Ovary (tissue), 10 donors: Measurements from ENCODE around the gene ACTL7B. TPM values are rescaled to one million over a fixed set of nuclear protein-coding genes. Genes with fewer than 3 reads are reported as not detected.

ENCODE experiments used
- DNase-seq, 5 donors: peaks; one replicate each; pipeline ENCODE4 v3.0.0-alpha.2; 2019 to 2020
- H3K27ac ChIP-seq, 2 donors: fragments of 200-600 bp; one replicate each; pipeline versions ENCODE4 v1.5.1 to v1.8.0; 2019 to 2022
- H3K27me3 ChIP-seq: fragments of 200-600 bp; one replicate; pipeline ENCODE4 v1.8.0; 2022
- H3K36me3 ChIP-seq: fragments of 200-600 bp; sonication (generic); one replicate; pipeline ENCODE4 v1.5.1; 2019
- H3K4me1 ChIP-seq: one replicate; pipeline ENCODE4 v1.8.1; 2013; ENCODE audit warnings: mild to moderate bottlenecking, moderate library complexity; ENCODE audit not compliant: insufficient read depth
- H3K4me3 ChIP-seq: fragments of 200-600 bp; sonication (generic); one replicate; pipeline ENCODE4 v1.5.1; 2017
- H3K9me3 ChIP-seq, 2 donors: fragments of 200-600 bp in 1 of 2; sonication (generic) in 1 of 2; one replicate each; pipeline versions ENCODE4 v1.5.1 to v1.8.1; 2013 to 2019; ENCODE audit warnings: mild to moderate bottlenecking in 1 of 2, moderate library complexity in 1 of 2
- EP300 ChIP-seq: sonication (generic); formaldehyde crosslinking; IDR thresholded peaks from one replicate; pipeline ENCODE4 v1.6.1; 2017; ENCODE audit warnings: antibody characterized with exemption
- POLR2A ChIP-seq: fragments of 450-650 bp; IDR thresholded peaks from one replicate; pipeline ENCODE4 v1.6.1; 2017; ENCODE audit warnings: antibody characterized with exemption, mild to moderate bottlenecking, moderate library complexity
- WGBS, 3 donors: extraction: QIAGEN DNeasy Blood & Tissue Kit in 1 of 3; methylation state at CpG; one replicate each; pipeline versions ENCODE4 v1.1.5 to v1.1.7; 2013 to 2017; 5-methylcytosine and 5-hydroxymethylcytosine counted together
- intact Hi-C, 4 donors: fragments of 100-400 bp; cut with DNase I; formaldehyde crosslinking; loops; one replicate each; pipeline versions ENCODE4 v1.11.0 to v1.15.1; 2022 to 2023
- long read RNA-seq, 3 donors: library from polyadenylated mRNA in 2 of 3; unstranded in 2 of 3; transcript quantifications; one replicate each; pipeline ENCODE4 v2.0.0 and lab custom pipeline, GENCODE V29; 2021 to 2026
- polyA plus RNA-seq, 2 donors: library from polyadenylated mRNA; stranded (reverse); fragments of 200-250 nt in 1 of 2; fragments of 350-450 nt in 1 of 2; fragmentation: Illumina TruSeq in 1 of 2; extraction: RNeasy Lipid Tissue Mini Kit (QIAGEN cat#74804) in 1 of 2; gene quantifications; one replicate each; pipeline ENCODE4 v1.2.3, GENCODE V29; 2013 to 2014
- total RNA-seq, 7 donors: library from RNA; depleted of rRNA in 2 of 7; stranded (reverse); fragments of >200 nt in 2 of 7; fragmentation: NEBNext Ultra II Directional in 3 of 7; extraction: Animal tissue kit (Norgen Biotek cat#: 25700) in 3 of 7; gene quantifications; one replicate each; pipeline versions ENCODE4 v1.1.0 to v1.2.4, GENCODE V29; 2016 to 2023
- TF ChIP-seq, protein P1 (sequence below), 3 donors: fragments of 450-650 bp in 2 of 3; fragments of 200-600 bp in 1 of 3; IDR thresholded peaks; one replicate each; pipeline versions ENCODE4 v1.5.1 to v1.8.0; 2016 to 2022; ENCODE audit warnings: antibody characterized with exemption in 3 of 3, mild to moderate bottlenecking in 1 of 3
- donor health status: DM: no; HTN: no; CAD: no; lungs with moderate emphysema.
- donor health status: DM: no; HTN: no; CAD: no.
- donor health status: Bipolar disorder and iron deficiency.
- donor health status: DM: yes; HTN: yes; CAD: no.
- donor health status: DM: no; HTN: no; CAD: no.
- donor health status: DM: yes; HTN: yes; CAD: no.

Gene ACTL7B, protein sequence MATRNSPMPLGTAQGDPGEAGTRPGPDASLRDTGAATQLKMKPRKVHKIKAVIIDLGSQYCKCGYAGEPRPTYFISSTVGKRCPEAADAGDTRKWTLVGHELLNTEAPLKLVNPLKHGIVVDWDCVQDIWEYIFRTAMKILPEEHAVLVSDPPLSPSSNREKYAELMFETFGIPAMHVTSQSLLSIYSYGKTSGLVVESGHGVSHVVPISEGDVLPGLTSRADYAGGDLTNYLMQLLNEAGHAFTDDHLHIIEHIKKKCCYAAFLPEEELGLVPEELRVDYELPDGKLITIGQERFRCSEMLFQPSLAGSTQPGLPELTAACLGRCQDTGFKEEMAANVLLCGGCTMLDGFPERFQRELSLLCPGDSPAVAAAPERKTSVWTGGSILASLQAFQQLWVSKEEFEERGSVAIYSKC
- under 1 TPM in 1 of 7 donors, not detected in 6; 0.15 TPM for total RNA-seq
- polyA plus RNA-seq: under 1 TPM; 0.10 to 0.17 TPM
- long read RNA-seq, donor 1: 0 reads
- long read RNA-seq, donor 2: 0 reads
- long read RNA-seq, donor 3: 0 reads

GRCh38 chr9:108855888-108856287, at the start of gene ACTL7B:
TSS of gene ACTL7B (minus strand) at chr9:108855986. CDS start at chr9:108855930, 56 bp downstream.
- Histone ChIP-seq H3K4me3 (no peak within 1 kb of the TSS), H3K9me3 (no peaks in the 10 kb centered on the region), H3K4me1 (peaks cover 2% of the 10 kb centered on the region), H3K27ac (no peak within 1 kb of the TSS), H3K36me3 (no peaks in the 10 kb centered on the region), H3K27me3 (no peaks in the 10 kb centered on the region)
- DNase-seq: no peak
- intact Hi-C loops: no loop called here
- TF ChIP-seq POLR2A (no peak), EP300 (no peak)
- TF ChIP-seq, protein P1, sequence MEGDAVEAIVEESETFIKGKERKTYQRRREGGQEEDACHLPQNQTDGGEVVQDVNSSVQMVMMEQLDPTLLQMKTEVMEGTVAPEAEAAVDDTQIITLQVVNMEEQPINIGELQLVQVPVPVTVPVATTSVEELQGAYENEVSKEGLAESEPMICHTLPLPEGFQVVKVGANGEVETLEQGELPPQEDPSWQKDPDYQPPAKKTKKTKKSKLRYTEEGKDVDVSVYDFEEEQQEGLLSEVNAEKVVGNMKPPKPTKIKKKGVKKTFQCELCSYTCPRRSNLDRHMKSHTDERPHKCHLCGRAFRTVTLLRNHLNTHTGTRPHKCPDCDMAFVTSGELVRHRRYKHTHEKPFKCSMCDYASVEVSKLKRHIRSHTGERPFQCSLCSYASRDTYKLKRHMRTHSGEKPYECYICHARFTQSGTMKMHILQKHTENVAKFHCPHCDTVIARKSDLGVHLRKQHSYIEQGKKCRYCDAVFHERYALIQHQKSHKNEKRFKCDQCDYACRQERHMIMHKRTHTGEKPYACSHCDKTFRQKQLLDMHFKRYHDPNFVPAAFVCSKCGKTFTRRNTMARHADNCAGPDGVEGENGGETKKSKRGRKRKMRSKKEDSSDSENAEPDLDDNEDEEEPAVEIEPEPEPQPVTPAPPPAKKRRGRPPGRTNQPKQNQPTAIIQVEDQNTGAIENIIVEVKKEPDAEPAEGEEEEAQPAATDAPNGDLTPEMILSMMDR (IDR thresholded peaks at IDR 0.05): no peak
- 80 to 85% (median 85%) methylated on average over 7 of the region's 7 CpGs for WGBS, 3 donors

GRCh38 chr9:108905494-108905893, 49.7 kb upstream of the ACTL7B start:
- Histone ChIP-seq H3K27ac (no peak overlapping the region), H3K36me3 (no peaks in the 10 kb centered on the region), H3K27me3 (no peaks in the 10 kb centered on the region), H3K4me3 (no peak overlapping the region), H3K4me1 (no peaks in the 10 kb centered on the region), H3K9me3 (no peaks in the 10 kb centered on the region)
- TF ChIP-seq, protein P1 (IDR thresholded peaks at IDR 0.05): no peak
- TF ChIP-seq POLR2A (no peak), EP300 (no peak)
- WGBS, 3 donors: 89 to 95% (median 90%) methylated on average over 2 of the region's 2 CpGs
- intact Hi-C loops: no loop called here
- DNase-seq: no peak

GRCh38 chr9:108904161-108904560, 48.4 kb upstream of the ACTL7B start:
- Histone ChIP-seq H3K4me3 (no peak overlapping the region), H3K9me3 (no peaks in the 10 kb centered on the region), H3K4me1 (no peaks in the 10 kb centered on the region), H3K36me3 (no peaks in the 10 kb centered on the region), H3K27me3 (no peaks in the 10 kb centered on the region), H3K27ac (no peak overlapping the region)
- DNase-seq: no peak
- WGBS, 3 donors: 90 to 97% (median 91%) methylated on average over 3 of the region's 3 CpGs
- TF ChIP-seq, protein P1 (IDR thresholded peaks at IDR 0.05): no peak
- TF ChIP-seq EP300 (no peak), POLR2A (no peak)
- intact Hi-C loops: no loop called here

DNA sequence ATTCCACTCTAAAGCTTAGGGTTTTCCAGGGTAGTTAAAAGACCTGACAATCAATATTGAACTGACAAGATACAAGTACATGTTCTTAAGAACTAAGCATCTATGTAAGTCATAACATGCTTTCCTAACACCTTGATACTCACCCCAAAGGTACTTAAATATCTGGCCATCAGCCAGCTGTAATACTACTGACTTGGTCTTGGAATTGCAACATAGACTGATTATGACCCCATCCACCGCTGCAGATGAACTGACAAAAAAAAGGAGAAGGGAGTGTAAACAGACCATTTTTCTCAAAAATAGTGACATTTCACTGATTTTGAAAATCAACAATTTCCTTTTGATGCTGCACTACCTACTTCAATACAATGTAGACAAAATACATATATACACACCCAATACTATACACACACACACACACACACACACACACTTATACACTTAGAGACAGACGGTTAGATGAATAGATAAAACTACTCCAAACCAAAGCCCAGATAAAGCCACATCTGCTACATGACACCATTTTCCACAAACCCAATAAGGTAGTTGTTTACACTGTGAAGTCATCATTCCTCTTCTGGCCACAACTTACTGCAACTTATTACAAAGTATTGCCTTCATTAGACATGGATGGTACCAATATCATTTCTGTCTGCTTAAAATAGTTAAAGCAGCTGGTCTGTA, 47.8 kb upstream of the ACTL7B start:
- Histone ChIP-seq H3K4me1 (no peaks in the 10 kb centered on the region), H3K4me3 (no peak overlapping the region), H3K27ac (no peak overlapping the region), H3K9me3 (no peaks in the 10 kb centered on the region), H3K27me3 (no peaks in the 10 kb centered on the region), H3K36me3 (no peaks in the 10 kb centered on the region)
- intact Hi-C loops: no loop called here
- no peak for DNase-seq
- WGBS, 3 donors: 85 to 90% (median 87%) methylated on average over 2 of the region's 2 CpGs
- no peak for TF ChIP-seq EP300
- no peak for TF ChIP-seq POLR2A
- TF ChIP-seq, protein P1 (IDR thresholded peaks at IDR 0.05): no peak
